ENCODE data around the gene ZNHIT2. TPM values are rescaled to one million over a fixed set of nuclear protein-coding genes. Genes with fewer than 3 reads are reported as not detected.

Gene ZNHIT2
- polyA plus RNA-seq, 2 donors, result 12.4 to 13.3 TPM

Other genes starting within 250 kb of the ZNHIT2 start
- gene EHD1, start 239.1 kb downstream of the ZNHIT2 start, polyA plus RNA-seq, result 10 to 100 TPM; 16.1 to 28.7 TPM
- gene ATG2A, start 200.5 kb downstream of the ZNHIT2 start, polyA plus RNA-seq, result 10 to 100 TPM; 10.4 to 11.4 TPM
- gene PPP2R5B, start 193.0 kb downstream of the ZNHIT2 start, polyA plus RNA-seq, result 10 to 100 TPM in 1 of 2 donors, 1 to 10 TPM in 1; 6.6 to 11.0 TPM
- gene GPHA2, start 181.8 kb downstream of the ZNHIT2 start, polyA plus RNA-seq, result not detected
- gene MAJIN, start 145.6 kb downstream of the ZNHIT2 start, polyA plus RNA-seq, result not detected
- gene BATF2, start 120.7 kb downstream of the ZNHIT2 start, polyA plus RNA-seq, result under 1 TPM; 0.22 to 0.35 TPM
- gene ARL2, start 103.5 kb downstream of the ZNHIT2 start, polyA plus RNA-seq, result 10 to 100 TPM; 44.5 to 68.6 TPM
- 10 to 100 TPM; 14.7 to 15.6 TPM for gene SNX15, start 90.3 kb downstream of the ZNHIT2 start, polyA plus RNA-seq
- 10 to 100 TPM in 1 of 2 donors, 1 to 10 TPM in 1; 6.2 to 12.1 TPM for gene SAC3D1, start 76.5 kb downstream of the ZNHIT2 start, polyA plus RNA-seq
- 1 to 10 TPM; 3.0 to 6.0 TPM for gene NAALADL1, start 59.1 kb downstream of the ZNHIT2 start, polyA plus RNA-seq
- gene CDCA5, start 33.7 kb downstream of the ZNHIT2 start, polyA plus RNA-seq, result 1 to 10 TPM; 4.3 to 8.8 TPM
- gene ZFPL1, start 33.5 kb downstream of the ZNHIT2 start, polyA plus RNA-seq, result 10 to 100 TPM; 30.6 to 30.9 TPM
- 10 to 100 TPM; 62.3 to 70.4 TPM for gene VPS51, start 21.5 kb downstream of the ZNHIT2 start, polyA plus RNA-seq
- gene TM7SF2, start 5.8 kb downstream of the ZNHIT2 start, polyA plus RNA-seq, result 10 to 100 TPM; 48.3 to 68.3 TPM
- gene FAU, start 4.4 kb upstream of the ZNHIT2 start, polyA plus RNA-seq, result 100 to 1,000 TPM; 789 to 817 TPM
- gene MRPL49, start 4.6 kb upstream of the ZNHIT2 start, polyA plus RNA-seq, result 10 to 100 TPM; 18.9 to 44.3 TPM
- 10 to 100 TPM; 16.4 to 17.8 TPM for gene SYVN1, start 16.8 kb upstream of the ZNHIT2 start, polyA plus RNA-seq
- gene SPDYC, start 52.5 kb upstream of the ZNHIT2 start, polyA plus RNA-seq, result not detected
- 100 to 1,000 TPM; 323 to 450 TPM for gene CAPN1, start 64.2 kb upstream of the ZNHIT2 start, polyA plus RNA-seq
- 1 to 10 TPM; 8.5 to 9.2 TPM for gene POLA2, start 144.3 kb upstream of the ZNHIT2 start, polyA plus RNA-seq
- gene CDC42EP2, start 197.2 kb upstream of the ZNHIT2 start, polyA plus RNA-seq, result 1 to 10 TPM; 4.4 to 4.7 TPM
- 10 to 100 TPM; 12.2 to 17.4 TPM for gene DPF2, start 216.2 kb upstream of the ZNHIT2 start, polyA plus RNA-seq
- gene TIGD3, start 237.1 kb upstream of the ZNHIT2 start, polyA plus RNA-seq, result under 1 TPM; 0.10 to 0.16 TPM

All from esophagus (tissue), 2 donors.